Gastrocnemius medialis (tissue), 4 donors: ENCODE data around the gene OCEL1. TPM values are rescaled to one million over a fixed set of nuclear protein-coding genes. Genes with fewer than 3 reads are reported as not detected.
A peak's percentile ranks its signal among the peaks of the same experiment; 100 is the strongest.

ENCODE experiments used
- ATAC-seq, 2 donors: fragments of 150-250 bp; one replicate each; pipeline ENCODE4 v1.9.1; 2016
- DNase-seq, 2 donors: peaks; one replicate each; pipeline ENCODE4 v3.0.0-alpha.2; 2019
- H3K27ac ChIP-seq, 4 donors: fragments of 200-600 bp; sonication (generic); 1 replicate in 1 of 4; 2 replicates in 3 of 4; pipeline ENCODE4 v1.5.1; 2016 to 2018; ENCODE audit warnings: mild to moderate bottlenecking in 2 of 4, moderate library complexity in 1 of 4
- H3K27me3 ChIP-seq, 3 donors: fragments of 200-600 bp; sonication (generic) in 2 of 3; 1 replicate in 1 of 3; 2 replicates in 2 of 3; pipeline versions ENCODE4 v1.5.1 to v1.6.0; 2016 to 2019; ENCODE audit warnings: mild to moderate bottlenecking in 1 of 3, moderate library complexity in 1 of 3
- H3K36me3 ChIP-seq, 2 donors: fragments of 200-600 bp; sonication (generic) in 1 of 2; one replicate each; pipeline ENCODE4 v1.5.1; 2017 to 2018
- H3K4me1 ChIP-seq, 2 donors: fragments of 200-600 bp; sonication (generic) in 1 of 2; one replicate each; pipeline ENCODE4 v1.5.1; 2016 to 2017; ENCODE audit warnings: mild to moderate bottlenecking in 2 of 2
- H3K4me3 ChIP-seq, 4 donors: fragments of 200-600 bp; sonication (generic) in 3 of 4; 1 replicate in 1 of 4; 2 replicates in 3 of 4; pipeline ENCODE4 v1.5.1; 2016 to 2019; ENCODE audit warnings: mild to moderate bottlenecking in 2 of 4
- H3K9me3 ChIP-seq, 3 donors: fragments of 200-600 bp; sonication (generic) in 2 of 3; 1 replicate in 1 of 3; 2 replicates in 2 of 3; pipeline ENCODE4 v1.5.1; 2016 to 2019
- CTCF ChIP-seq, 5 experiments: fragments of 450-650 bp in 3 of 5; fragments of 200-600 bp in 2 of 5; sonication (generic) in 2 of 5; IDR thresholded peaks in 4 of 5; conservative IDR thresholded peaks in 1 of 5; 1 replicate in 4 of 5; 2 replicates in 1 of 5; pipeline ENCODE4 v1.5.1; 2016 to 2019; ENCODE audit warnings: antibody characterized with exemption in 5 of 5, mild to moderate bottlenecking in 3 of 5, moderate library complexity in 3 of 5
- POLR2A ChIP-seq, 2 donors: fragments of 450-650 bp; IDR thresholded peaks; one replicate each; pipeline ENCODE4 v1.6.1; 2017; ENCODE audit warnings: antibody characterized with exemption in 2 of 2, mild to moderate bottlenecking in 2 of 2, moderate library complexity in 2 of 2
- in situ Hi-C, 4 donors: fragments of 200-750 bp; cut with MboI; loops; one replicate each; pipeline versions ENCODE4 v1.15.0 to v1.8.0; 2017; ENCODE audit warnings: low sequenced_read_pairs in 4 of 4
- intact Hi-C: fragments of 100-400 bp; cut with DNase I; formaldehyde crosslinking; loops from one replicate; pipeline ENCODE4 v1.15.1; 2023; ENCODE audit warnings: low total_unique reads
- total RNA-seq, 4 donors: library from RNA; depleted of rRNA; stranded (reverse); fragments of >200 nt; gene quantifications; one replicate each; pipeline versions ENCODE4 v1.1.0 to v1.2.3, GENCODE V29; 2016

Gene OCEL1
- total RNA-seq, 4 donors from 2014 or later, result 3.3 to 5.8 (median 4.5) TPM

GRCh38 chr19:17206736-17207581 lies 19.1 kb upstream of the OCEL1 start:
- intact Hi-C loops, result no loop called here
- no peak overlapping the region for H3K27ac ChIP-seq

GRCh38 chr19:17209126-17210036 lies 16.6 kb upstream of the OCEL1 start:
- DNase-seq (no peak), ATAC-seq (no peak)
- H3K9me3 ChIP-seq, result no peaks in the 10 kb centered on the region
- no peak overlapping the region for H3K27ac ChIP-seq
- no peaks in the 10 kb centered on the region for H3K27me3 ChIP-seq
- H3K4me1 ChIP-seq, result peaks cover under 1% of the 10 kb centered on the region in 2 donors
- no peak for TF ChIP-seq POLR2A (IDR thresholded peaks at IDR 0.05)
- no peak for TF ChIP-seq CTCF (IDR thresholded peaks at IDR 0.05 in 4 of 5, conservative IDR thresholded peaks at IDR 0.05 in 1 of 5)
- in situ Hi-C loops (loop anchor here in 1 of 4 donors (10.0 kb wide), 1 partner anchor 75 kb away; the partner anchor contains the start of gene ANKLE1), intact Hi-C loops (loop anchor here (10.0 kb wide), 1 partner anchor 725 kb away; the partner anchor contains the start of gene CCDC124)
- peaks cover 0 to 4% of the 10 kb centered on the region in 2 donors for H3K36me3 ChIP-seq
- H3K4me3 ChIP-seq, result no peak overlapping the region

More at GRCh38 chr19:17206736-17207581, 19.1 kb upstream of the OCEL1 start:
- Histone ChIP-seq H3K27me3 (no peaks in the 10 kb centered on the region), H3K9me3 (no peaks in the 10 kb centered on the region), H3K36me3 (peaks cover 0 to 15% of the 10 kb centered on the region in 2 donors), H3K4me1 (no peaks in the 10 kb centered on the region), H3K4me3 (no peak overlapping the region)
- DNase-seq (no peak), ATAC-seq (no peak)
- in situ Hi-C loops, result loop anchor here in 1 of 4 donors (10.0 kb wide), 1 partner anchor 78 kb away; the partner anchor contains the start of gene ANKLE1
- TF ChIP-seq CTCF (IDR thresholded peaks at IDR 0.05 in 4 of 5, conservative IDR thresholded peaks at IDR 0.05 in 1 of 5) (no peak), POLR2A (IDR thresholded peaks at IDR 0.05) (no peak)

GRCh38 chr19:17210296-17210695 lies 15.7 kb upstream of the OCEL1 start:
- Histone ChIP-seq H3K4me3 (no peak overlapping the region), H3K27me3 (no peaks in the 10 kb centered on the region), H3K36me3 (peaks cover 0 to 4% of the 10 kb centered on the region in 2 donors), H3K9me3 (no peaks in the 10 kb centered on the region), H3K4me1 (peaks cover 5 to 7% of the 10 kb centered on the region in 2 donors), H3K27ac (peak overlapping the region in 1 of 4 donors; percentile 9)
- intact Hi-C loops (loop anchor here (10.0 kb wide), 1 partner anchor 725 kb away; the partner anchor contains the start of gene CCDC124), in situ Hi-C loops (no loop called here)
- no peak for ATAC-seq
- DNase-seq, result no peak
- TF ChIP-seq CTCF (IDR thresholded peaks at IDR 0.05 in 4 of 5, conservative IDR thresholded peaks at IDR 0.05 in 1 of 5), result no peak
- no peak for TF ChIP-seq POLR2A (IDR thresholded peaks at IDR 0.05)

GRCh38 chr19:17211547-17212446 lies 14.2 kb upstream of the OCEL1 start:
- intact Hi-C loops, result loop anchor here (10.0 kb wide), 1 partner anchor 723 kb away; the partner anchor contains the start of gene CCDC124
- Histone ChIP-seq H3K36me3 (peaks cover 0 to 4% of the 10 kb centered on the region in 2 donors), H3K9me3 (no peaks in the 10 kb centered on the region), H3K27me3 (no peaks in the 10 kb centered on the region), H3K4me1 (peaks cover 9 to 14% of the 10 kb centered on the region in 2 donors), H3K27ac (no peak overlapping the region), H3K4me3 (no peak overlapping the region)
- in situ Hi-C loops, result no loop called here
- DNase-seq, result no peak
- ATAC-seq, result no peak
- TF ChIP-seq POLR2A (IDR thresholded peaks at IDR 0.05), result no peak
- TF ChIP-seq CTCF (IDR thresholded peaks at IDR 0.05 in 4 of 5, conservative IDR thresholded peaks at IDR 0.05 in 1 of 5), result no peak
